ENCODE results near the gene GATA3.
"Not testable (repeated sequence)": the region's sequence is repeated elsewhere in the genome, so short reads cannot be mapped to it uniquely, and the experiment has no call there.

Gene GATA3

GRCh38 chr10:8054494-8055407, at the start of gene GATA3:
Gene GATA3, plus strand, starts transcription at chr10:8054688. Its CDS starts 968 bp downstream, at chr10:8055656.
- peak; percentile 70 for DNase-seq (ENCODE audit: low read depth)

- no peak for DNase-seq (ENCODE audit: low read depth)
Measured at GRCh38 chr10:8006274-8006999, 48.1 kb upstream of the GATA3 start.

GRCh38 chr10:8009031-8009430, 45.5 kb upstream of the GATA3 start:
- DNase-seq (ENCODE audit: low read depth) = no peak

GRCh38 chr10:8013006-8013405, 41.5 kb upstream of the GATA3 start:
- no peak for DNase-seq (ENCODE audit: low read depth)

GRCh38 chr10:8013619-8014018, 40.9 kb upstream of the GATA3 start:
- DNase-seq (ENCODE audit: low read depth) = no peak

- DNase-seq (ENCODE audit: low read depth) = no peak
Measured at GRCh38 chr10:8014649-8015048, 39.8 kb upstream of the GATA3 start.

GRCh38 chr10:8017277-8017676, 37.2 kb upstream of the GATA3 start:
- DNase-seq (ENCODE audit: low read depth) = no peak

- DNase-seq (ENCODE audit: low read depth) = no peak
Measured at GRCh38 chr10:8023321-8023720, 31.2 kb upstream of the GATA3 start.

- DNase-seq (ENCODE audit: low read depth) = no peak
Measured at GRCh38 chr10:8023851-8024250, 30.6 kb upstream of the GATA3 start.

GRCh38 chr10:8026349-8027259, 27.9 kb upstream of the GATA3 start:
- no peak for DNase-seq (ENCODE audit: low read depth)

GRCh38 chr10:8031211-8031610, 23.3 kb upstream of the GATA3 start:
- DNase-seq (ENCODE audit: low read depth) = not testable (repeated sequence)

- DNase-seq (ENCODE audit: low read depth) = no peak
Measured at GRCh38 chr10:8032558-8032957, 21.9 kb upstream of the GATA3 start.

GRCh38 chr10:8033812-8034465, 20.5 kb upstream of the GATA3 start:
- no peak for DNase-seq (ENCODE audit: low read depth)

- DNase-seq (ENCODE audit: low read depth) = no peak
Measured at GRCh38 chr10:8034466-8035005, 20.0 kb upstream of the GATA3 start.

- DNase-seq (ENCODE audit: low read depth) = no peak
Measured at GRCh38 chr10:8035006-8035640, 19.4 kb upstream of the GATA3 start.

GRCh38 chr10:8035641-8036470, 18.6 kb upstream of the GATA3 start:
- DNase-seq (ENCODE audit: low read depth) = no peak

GRCh38 chr10:8036506-8037198, 17.8 kb upstream of the GATA3 start:
- DNase-seq (ENCODE audit: low read depth) = no peak

- DNase-seq (ENCODE audit: low read depth) = no peak
Measured at GRCh38 chr10:8037199-8037801, 17.2 kb upstream of the GATA3 start.

Data from stimulated activated CD8-positive, alpha-beta memory T cell treated with anti-CD3 and anti-CD28 coated beads, Interleukin-12 subunit alpha, Interleukin-12 subunit beta, amount 100 ng/mL, for 1 hour (primary cell).